K562 (cell line): ENCODE results near the gene PAK1IP1. TPM values are rescaled to one million over a fixed set of nuclear protein-coding genes. Genes with fewer than 3 reads are reported as not detected.

Source experiments
- ARID4B ChIP-seq: sonication (generic); formaldehyde crosslinking; IDR thresholded peaks from 2 replicates; pipeline ENCODE4 v1.8.0; 2022; ENCODE audit warnings: mild to moderate bottlenecking, missing genetic modification reagents
- ELK1 ChIP-seq: sonication (generic); formaldehyde crosslinking; IDR thresholded peaks from 2 replicates; pipeline ENCODE4 v1.8.1; 2022; ENCODE audit warnings: missing genetic modification reagents
- FOXO4 ChIP-seq: fragments of 450-650 bp; formaldehyde crosslinking; IDR thresholded peaks from 2 replicates; pipeline ENCODE4 v1.4.0; 2020; ENCODE audit warnings: mild to moderate bottlenecking, moderate library complexity
- HDAC6 ChIP-seq: IDR thresholded peaks from 2 replicates; pipeline ENCODE4 v1.6.1; 2012; ENCODE audit warnings: low read depth, mild to moderate bottlenecking, control low read depth, inconsistent platforms, low read length, moderate library complexity
- NUFIP1 ChIP-seq: fragments of 450-650 bp; IDR thresholded peaks from 2 replicates; pipeline ENCODE4 v1.6.1; 2018; ENCODE audit not compliant: partially characterized antibody
- PHF20 ChIP-seq: fragments of 450-650 bp; IDR thresholded peaks from 2 replicates; pipeline ENCODE4 v1.6.1; 2018; ENCODE audit not compliant: partially characterized antibody
- PHF8 ChIP-seq: fragments of 200-600 bp; sonication (generic); IDR thresholded peaks from 2 replicates; pipeline ENCODE4 v1.6.1; 2012; ENCODE audit warnings: mixed run types, mild to moderate bottlenecking, inconsistent platforms, low read length, moderate library complexity, borderline replicate concordance
- SP1 ChIP-seq: sonication (generic); formaldehyde crosslinking; IDR thresholded peaks from 2 replicates; pipeline ENCODE4 v1.8.1; 2022; ENCODE audit warnings: mild to moderate bottlenecking, missing genetic modification reagents
- UBTF ChIP-seq, 2 experiments: IDR thresholded peaks; 2 replicates each; pipeline ENCODE4 v1.6.1; 2012; ENCODE audit warnings: improper control_type of control experiment in 2 of 2, low read depth in 2 of 2, low read length in 2 of 2, borderline replicate concordance in 1 of 2
- ZC3H11A ChIP-seq: IDR thresholded peaks from 2 replicates; pipeline ENCODE4 v1.6.1; 2012; ENCODE audit warnings: low read depth, low read length, improper control_type of control experiment
- ZNF639 ChIP-seq, 2 experiments: fragments of 200-800 bp in 1 of 2; sonication (Bioruptor generic) in 1 of 2; sonication (generic) in 1 of 2; formaldehyde crosslinking in 1 of 2; IDR thresholded peaks in 1 of 2; conservative IDR thresholded peaks in 1 of 2; 2 replicates each; pipeline versions ENCODE4 v1.5.0 to v1.6.1; 2016 to 2020; ENCODE audit warnings: missing compliant biosample characterization in 1 of 2, missing genetic modification characterization in 1 of 2, missing genetic modification reagents in 1 of 2
- polyA plus RNA-seq, 8 experiments: library from polyadenylated mRNA; depleted of rRNA in 4 of 8; stranded (reverse) in 5 of 8; unstranded in 3 of 8; fragments of >200 nt; fragmentation: Nextera tagmentation in 2 of 8; fragmentation: Illumina TruSeq in 1 of 8; extraction: Ambion mirVana in 2 of 8; extraction: Trizol in 1 of 8; gene quantifications; 2 replicates each; pipeline versions ENCODE4 v1.2.1 to v1.2.3, GENCODE V29; 2011 to 2014; ENCODE audit warnings: inconsistent platforms in 1 of 8, missing spikeins in 1 of 8
- total RNA-seq, 7 experiments: library from RNA; depleted of rRNA in 6 of 7; stranded (reverse); fragments of >200 nt in 6 of 7; fragmentation: Illumina TruSeq in 2 of 7; extraction: Trizol in 2 of 7; gene quantifications; 2 replicates each; pipeline versions ENCODE4 v1.2.1 to v1.2.3, GENCODE V29; 2011 to 2021; ENCODE audit warnings: low replicate concordance in 1 of 7
- TF ChIP-seq, protein P1 (sequence below): fragments of 450-650 bp; formaldehyde crosslinking; IDR thresholded peaks from 2 replicates; pipeline ENCODE4 v1.4.0; 2022; ENCODE audit warnings: missing genetic modification characterization

The PAK1IP1 gene
- total and polyA plus RNA-seq, 9 of the 15 experiments (the other 6 are each of a cell fraction or from before 2014, with no cell fraction given): 50.0 to 200 (median 87.0) TPM

- TF ChIP-seq UBTF (IDR thresholded peaks at IDR 0.05; ENCODE audit: borderline replicate concordance in 1 of 2, low read depth in 2 of 2, low read length in 2 of 2) (peak in 1 of 2 experiments; percentile 78; a peak in 1 of 4 replicates), ZNF639 (CRISPR knock-in tag; conservative IDR thresholded peaks at IDR 0.05 in 1 of 2, IDR thresholded peaks at IDR 0.05 in 1 of 2) (peak in 1 of 2 experiments; percentile 91; a peak in 2 of 4 replicates), ZC3H11A (no peak), ELK1 (CRISPR knock-in tag) (no peak), SP1 (peak; percentile 90), FOXO4 (CRISPR knock-in tag) (no peak), PHF8 (peak; percentile 77; the same call in 1 of the 2 replicates), NUFIP1 (no peak), ARID4B (CRISPR knock-in tag) (peak; percentile 84), HDAC6 (no peak), PHF20 (peak; percentile 95)
- TF ChIP-seq, protein P1, sequence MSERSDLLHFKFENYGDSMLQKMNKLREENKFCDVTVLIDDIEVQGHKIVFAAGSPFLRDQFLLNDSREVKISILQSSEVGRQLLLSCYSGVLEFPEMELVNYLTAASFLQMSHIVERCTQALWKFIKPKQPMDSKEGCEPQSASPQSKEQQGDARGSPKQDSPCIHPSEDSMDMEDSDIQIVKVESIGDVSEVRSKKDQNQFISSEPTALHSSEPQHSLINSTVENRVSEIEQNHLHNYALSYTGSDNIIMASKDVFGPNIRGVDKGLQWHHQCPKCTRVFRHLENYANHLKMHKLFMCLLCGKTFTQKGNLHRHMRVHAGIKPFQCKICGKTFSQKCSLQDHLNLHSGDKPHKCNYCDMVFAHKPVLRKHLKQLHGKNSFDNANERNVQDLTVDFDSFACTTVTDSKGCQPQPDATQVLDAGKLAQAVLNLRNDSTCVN (CRISPR knock-in tag): 0 out of 2 replicates have a peak, but pooled peaks have one; percentile 22
These were observed 52.6 kb downstream of the PAK1IP1 start, which contains the start of gene TMEM14B (continued) for GRCh38 chr6:10747251-10747972.
